SJCRH30 (cell line): ENCODE measurements around the gene KRT84. TPM values are rescaled to one million over a fixed set of nuclear protein-coding genes. Genes with fewer than 3 reads are reported as not detected.

ENCODE experiments used
- DNase-seq, 2 experiments: peaks; one replicate each; pipeline ENCODE4 v3.0.0-alpha.2; 2015 to 2020
- H3K27ac ChIP-seq: fragments of 250-450 bp; sonication (Bioruptor Pico); 2 replicates; pipeline ENCODE4 v1.5.1; 2020; ENCODE audit warnings: mild to moderate bottlenecking, moderate library complexity
- H3K27me3 ChIP-seq: fragments of 250-450 bp; sonication (Bioruptor Pico); 2 replicates; pipeline ENCODE4 v1.5.1; 2020; ENCODE audit warnings: mild to moderate bottlenecking, moderate library complexity
- H3K36me3 ChIP-seq: fragments of 250-450 bp; sonication (Bioruptor Pico); 2 replicates; pipeline ENCODE4 v1.5.1; 2020; ENCODE audit warnings: mild to moderate bottlenecking, moderate library complexity
- H3K4me1 ChIP-seq: fragments of 250-450 bp; sonication (Bioruptor Pico); 2 replicates; pipeline ENCODE4 v1.5.1; 2020; ENCODE audit warnings: mild to moderate bottlenecking, moderate library complexity
- H3K4me3 ChIP-seq: fragments of 250-450 bp; sonication (Bioruptor Pico); 2 replicates; pipeline ENCODE4 v1.5.1; 2020; ENCODE audit warnings: mild to moderate bottlenecking, moderate library complexity
- H3K9me3 ChIP-seq: fragments of 250-450 bp; sonication (Bioruptor Pico); replicated peaks from 2 replicates; pipeline ENCODE4 v1.5.1; 2020; ENCODE audit warnings: mild to moderate bottlenecking, moderate library complexity
- total RNA-seq: library from RNA; depleted of rRNA; stranded (reverse); fragments of >200 nt; shearing (Covaris generic); gene quantifications from 2 replicates; pipeline ENCODE4 v1.2.3, GENCODE V29; 2014; rRNA removed

The KRT84 gene
- total RNA-seq, result not detected in 2 replicates

GRCh38 chr12:52385226-52385702, at the start of gene KRT84:
Gene KRT84, minus strand, starts transcription at chr12:52385652. Its CDS starts 67 bp downstream, at chr12:52385585.
- no peak for DNase-seq
- Histone ChIP-seq H3K27me3 (peaks cover 6% of the 10 kb centered on the region; the same call in 1 of the 2 replicates), H3K4me3 (no peak within 1 kb of the TSS), H3K27ac (no peak within 1 kb of the TSS), H3K9me3 (no peaks in the 10 kb centered on the region), H3K4me1 (no peaks in the 10 kb centered on the region), H3K36me3 (no peaks in the 10 kb centered on the region)

GRCh38 chr12:52434760-52435530, 49.5 kb upstream of the KRT84 start:
- DNase-seq, result no peak
- H3K9me3 ChIP-seq, result no peaks in the 10 kb centered on the region
- no peaks in the 10 kb centered on the region for H3K4me1 ChIP-seq
- peaks cover 3% of the 10 kb centered on the region; the same call in 1 of the 2 replicates for H3K27me3 ChIP-seq
- no peak overlapping the region for H3K4me3 ChIP-seq
- H3K36me3 ChIP-seq, result no peaks in the 10 kb centered on the region
- H3K27ac ChIP-seq, result no peak overlapping the region

DNA sequence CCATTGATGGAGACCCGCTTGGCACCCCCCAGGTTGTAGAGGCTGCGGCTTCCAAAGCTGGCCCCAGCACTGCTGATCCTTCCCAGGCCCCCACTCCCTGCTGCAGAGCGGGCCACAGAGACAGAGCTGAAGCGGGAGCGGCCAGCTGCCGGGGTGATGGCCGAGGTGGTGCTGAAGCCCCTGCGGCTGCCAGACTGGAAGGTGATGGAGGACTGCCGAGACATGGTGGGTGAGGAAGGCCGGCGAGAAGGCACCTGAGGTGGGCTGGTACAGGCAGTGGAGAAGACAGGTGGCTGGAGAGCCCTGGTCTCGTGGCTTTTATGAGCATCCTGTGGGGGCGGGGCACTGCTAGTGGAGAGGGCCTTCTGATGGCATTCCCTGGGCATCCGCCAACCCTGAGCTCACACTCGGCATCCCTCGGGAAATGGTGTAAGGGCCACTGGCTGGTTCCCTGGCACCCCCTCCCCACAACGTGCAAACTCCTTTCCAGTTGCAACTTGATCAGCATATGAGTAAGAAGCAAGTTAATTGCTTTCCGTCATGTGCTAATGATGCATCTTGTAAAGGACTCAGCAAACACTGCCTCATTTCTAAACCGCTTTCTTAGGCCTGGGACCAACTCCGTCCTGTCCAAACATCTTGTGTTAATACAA, 48.8 kb upstream of the KRT84 start, which contains the start of gene KRT75:
TSS of gene KRT75 (minus strand) at position 291 of the 653 bp plus-strand sequence. CDS start at position 224, 67 bp downstream.
- Histone ChIP-seq H3K4me3 (no peak within 1 kb of the TSS), H3K27me3 (peaks cover 3% of the 10 kb centered on the region; the same call in 1 of the 2 replicates), H3K36me3 (no peaks in the 10 kb centered on the region), H3K27ac (no peak within 1 kb of the TSS), H3K4me1 (no peaks in the 10 kb centered on the region), H3K9me3 (no peaks in the 10 kb centered on the region)
- DNase-seq, result no peak

DNA sequence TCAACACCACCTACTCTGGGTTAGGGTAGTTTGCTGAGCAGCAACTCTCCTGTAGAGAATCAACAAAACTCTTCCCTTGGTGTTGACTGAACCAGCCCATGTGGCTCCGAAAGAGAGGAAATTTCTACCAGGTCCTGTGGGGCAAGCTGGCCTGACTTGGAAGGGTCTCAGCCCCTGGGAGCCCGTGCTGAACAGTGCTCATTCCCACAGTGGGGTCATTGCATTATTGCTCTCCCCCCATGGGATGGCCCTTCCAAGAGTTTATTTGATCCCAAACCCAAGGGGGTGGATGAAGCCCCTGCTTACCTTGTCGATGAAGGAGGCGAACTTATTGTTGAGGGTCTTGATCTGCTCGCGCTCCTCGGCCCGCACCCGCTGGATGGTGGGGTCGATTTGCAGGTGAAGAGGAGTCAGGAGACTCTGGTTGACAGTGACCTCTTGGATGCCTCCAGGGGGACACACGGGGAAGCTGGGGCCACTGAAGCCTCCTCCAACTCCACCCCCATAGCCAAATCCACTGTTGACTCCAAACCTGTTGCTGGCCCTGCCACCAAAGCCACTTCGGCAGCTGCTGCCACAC, 48.1 kb upstream of the KRT84 start:
- DNase-seq, result no peak
- H3K4me3 ChIP-seq, result no peak overlapping the region
- no peaks in the 10 kb centered on the region for H3K36me3 ChIP-seq
- no peaks in the 10 kb centered on the region for H3K4me1 ChIP-seq
- H3K9me3 ChIP-seq, result no peaks in the 10 kb centered on the region
- H3K27me3 ChIP-seq, result peaks cover 3% of the 10 kb centered on the region; the same call in 1 of the 2 replicates
- H3K27ac ChIP-seq, result no peak overlapping the region

DNA sequence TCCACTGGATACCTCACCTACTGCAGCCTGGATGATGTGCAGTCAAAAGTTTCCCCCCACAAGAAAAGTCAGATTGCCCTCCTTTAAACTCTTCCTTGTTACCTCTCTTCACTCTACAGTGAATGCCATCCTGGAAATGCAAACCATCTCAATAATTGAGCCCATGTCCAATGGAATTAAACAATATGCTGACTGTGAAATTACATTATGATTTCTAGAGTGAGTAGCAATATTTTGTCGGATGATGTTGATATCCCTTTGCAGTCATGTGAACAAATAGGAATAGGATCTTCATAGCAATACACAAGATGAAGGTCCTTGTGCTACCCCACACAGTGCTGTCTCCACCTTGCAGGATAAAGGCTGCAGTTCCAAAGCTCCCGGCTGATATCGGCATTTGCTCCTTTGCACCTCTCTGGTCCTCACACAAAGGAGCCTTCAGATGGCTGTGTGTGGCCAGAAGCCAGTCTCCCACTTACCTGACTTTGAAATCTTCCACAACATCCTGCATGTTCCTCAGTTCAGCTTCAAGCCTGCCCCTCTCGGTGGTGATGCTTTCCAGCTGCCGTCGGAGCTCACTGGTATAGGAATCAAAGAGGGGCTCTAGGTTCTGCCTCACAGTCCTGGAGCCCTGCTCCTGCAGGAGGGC, 47.2 kb upstream of the KRT84 start:
- H3K4me1 ChIP-seq, result no peaks in the 10 kb centered on the region
- no peaks in the 10 kb centered on the region for H3K36me3 ChIP-seq
- H3K9me3 ChIP-seq, result no peaks in the 10 kb centered on the region
- peaks cover 3% of the 10 kb centered on the region; the same call in 1 of the 2 replicates for H3K27me3 ChIP-seq
- H3K4me3 ChIP-seq, result no peak overlapping the region
- H3K27ac ChIP-seq, result no peak overlapping the region
- no peak for DNase-seq

DNA sequence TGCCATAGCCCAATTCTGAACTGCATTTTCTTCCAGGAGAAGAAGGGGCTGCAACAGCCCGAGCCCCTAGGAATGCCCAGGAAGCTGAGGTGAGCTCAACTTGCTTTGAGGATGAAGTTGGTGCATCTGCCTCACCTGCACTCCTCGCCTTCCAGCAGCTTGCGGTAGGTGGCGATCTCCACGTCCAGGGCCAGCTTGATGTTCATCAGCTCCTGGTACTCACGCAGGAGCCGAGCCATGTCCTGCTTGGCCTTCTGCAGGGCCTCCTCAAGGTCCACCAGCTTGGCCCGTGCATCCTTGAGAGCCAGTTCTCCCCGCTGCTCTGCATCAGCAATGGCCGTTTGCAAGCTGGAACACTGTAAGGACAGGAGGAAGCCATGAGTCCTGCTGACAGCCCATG, 42.7 kb upstream of the KRT84 start:
- Histone ChIP-seq H3K9me3 (no peaks in the 10 kb centered on the region; the same call in 1 of the 2 replicates), H3K36me3 (no peaks in the 10 kb centered on the region), H3K27me3 (peaks cover 4% of the 10 kb centered on the region; the same call in 1 of the 2 replicates), H3K4me3 (no peak overlapping the region), H3K4me1 (no peaks in the 10 kb centered on the region), H3K27ac (no peak overlapping the region)
- DNase-seq, result no peak

DNA sequence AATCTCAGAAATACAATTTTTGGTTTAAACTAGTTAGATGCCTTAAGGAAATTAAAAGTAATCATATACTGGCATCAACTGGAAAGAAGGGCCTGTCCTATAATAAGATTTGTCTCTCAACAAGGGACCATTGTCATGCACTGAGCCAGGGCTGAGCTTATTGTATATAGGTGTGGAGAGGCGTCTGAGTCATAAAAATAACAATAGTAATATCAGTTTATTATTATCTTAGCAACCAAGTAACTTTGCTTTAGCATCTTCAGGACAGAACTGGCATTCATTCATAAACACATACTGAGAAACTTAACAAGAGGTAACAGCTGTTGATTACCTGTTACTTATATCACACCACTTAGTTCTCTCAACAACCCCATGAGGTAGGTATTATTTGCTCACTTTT, 41.6 kb upstream of the KRT84 start:
- H3K27ac ChIP-seq, result no peak overlapping the region
- H3K4me1 ChIP-seq, result no peaks in the 10 kb centered on the region
- no peak for DNase-seq
- no peak overlapping the region for H3K4me3 ChIP-seq
- H3K9me3 ChIP-seq, result no peaks in the 10 kb centered on the region; the same call in 1 of the 2 replicates
- peaks cover 9% of the 10 kb centered on the region; the same call in 1 of the 2 replicates for H3K27me3 ChIP-seq
- no peaks in the 10 kb centered on the region for H3K36me3 ChIP-seq

DNA sequence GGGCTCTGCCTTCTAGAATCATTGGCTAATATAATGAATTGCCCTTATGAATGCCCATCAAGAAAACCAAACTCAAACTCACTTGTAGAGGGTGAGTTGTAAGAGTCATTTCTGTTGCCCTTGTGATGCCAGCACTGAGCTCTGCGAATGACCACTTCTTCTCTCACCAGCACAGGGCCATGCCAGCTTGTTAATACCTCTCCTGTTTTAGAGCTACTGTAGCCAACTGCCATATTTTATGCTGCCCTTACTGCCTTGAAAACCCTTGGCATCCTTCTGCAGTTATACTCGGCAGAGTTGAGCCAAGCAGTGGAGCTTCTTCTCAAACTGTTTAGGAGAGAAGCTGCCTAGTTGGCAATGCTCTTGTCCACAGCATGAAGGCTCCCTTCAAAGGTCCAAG, 40.6 kb upstream of the KRT84 start:
- Histone ChIP-seq H3K4me1 (no peaks in the 10 kb centered on the region), H3K4me3 (no peak overlapping the region)

DNA sequence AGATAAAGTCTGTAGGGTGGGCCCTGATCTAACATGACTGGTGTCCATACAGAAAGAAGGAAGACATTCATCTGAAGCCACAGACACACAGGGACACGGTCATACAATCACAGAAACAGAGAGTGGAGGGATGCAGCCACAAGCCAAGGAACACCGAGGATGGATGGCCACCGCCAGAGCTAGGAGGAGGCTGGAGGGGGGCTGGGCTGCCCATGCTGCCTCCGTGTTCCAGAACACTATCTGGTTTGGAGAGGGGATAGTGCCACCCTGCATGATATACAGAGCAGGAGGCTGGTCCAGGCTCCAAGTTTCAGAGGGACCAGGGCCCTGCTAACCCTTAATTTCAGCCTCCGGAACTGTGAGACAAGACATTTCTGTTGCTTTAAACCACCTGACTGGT, 40.0 kb upstream of the KRT84 start:
- Histone ChIP-seq H3K9me3 (no peaks in the 10 kb centered on the region; the same call in none of the 2 replicates), H3K27me3 (peaks cover 9% of the 10 kb centered on the region; the same call in 1 of the 2 replicates), H3K27ac (no peak overlapping the region), H3K36me3 (no peaks in the 10 kb centered on the region), H3K4me1 (no peaks in the 10 kb centered on the region), H3K4me3 (no peak overlapping the region)
- no peak for DNase-seq

More for the DNA sequence above, 40.6 kb upstream of the KRT84 start:
- no peaks in the 10 kb centered on the region for H3K36me3 ChIP-seq
- H3K9me3 ChIP-seq, result no peaks in the 10 kb centered on the region; the same call in 1 of the 2 replicates
- no peak overlapping the region for H3K27ac ChIP-seq
- H3K27me3 ChIP-seq, result peaks cover 9% of the 10 kb centered on the region; the same call in 1 of the 2 replicates
- no peak for DNase-seq

DNA sequence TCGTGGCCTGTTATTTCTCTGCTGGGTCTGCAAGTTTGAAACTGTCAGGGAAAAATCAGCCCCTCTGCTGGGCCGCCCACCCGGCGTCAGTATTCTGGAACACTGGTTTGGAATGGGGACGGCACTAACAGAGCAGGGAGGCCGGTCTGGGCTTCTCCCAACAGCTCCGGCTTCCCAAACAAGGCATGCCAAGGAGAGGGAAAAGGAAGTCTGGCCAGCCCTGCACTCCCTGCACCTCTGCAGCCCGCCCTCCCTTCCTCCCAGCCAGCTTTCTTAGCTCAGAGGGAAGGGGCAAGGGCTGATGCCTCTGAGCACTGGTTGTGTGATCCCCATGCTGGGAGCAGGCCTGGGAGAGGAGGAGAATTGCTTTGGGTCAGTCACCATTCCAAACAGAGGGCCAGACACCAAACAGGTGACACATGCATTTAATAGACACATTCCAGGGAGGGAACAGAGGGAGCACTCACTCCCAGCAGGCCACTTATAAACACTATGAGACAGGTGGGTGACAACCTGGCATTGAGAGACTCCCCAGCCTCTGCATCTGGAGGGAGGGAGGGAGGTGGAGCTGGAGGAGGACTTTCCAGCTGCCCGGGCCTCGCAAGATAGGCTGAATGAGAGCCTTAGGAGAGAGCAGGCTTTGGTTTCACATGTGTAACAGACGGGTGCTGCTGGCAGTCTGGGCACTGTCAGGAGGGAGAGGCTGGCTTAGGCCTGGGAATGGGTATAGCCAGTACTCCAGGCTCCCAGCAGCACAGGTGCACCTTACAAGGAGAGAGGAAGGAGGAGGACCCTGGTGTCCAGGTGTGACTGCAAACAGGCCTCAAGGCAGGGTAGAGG, 38.4 kb upstream of the KRT84 start:
- Histone ChIP-seq H3K27me3 (peaks cover 9% of the 10 kb centered on the region; the same call in 1 of the 2 replicates), H3K27ac (no peak overlapping the region), H3K4me1 (no peaks in the 10 kb centered on the region), H3K9me3 (no peaks in the 10 kb centered on the region; the same call in none of the 2 replicates), H3K4me3 (no peak overlapping the region), H3K36me3 (no peaks in the 10 kb centered on the region)
- no peak for DNase-seq

DNA sequence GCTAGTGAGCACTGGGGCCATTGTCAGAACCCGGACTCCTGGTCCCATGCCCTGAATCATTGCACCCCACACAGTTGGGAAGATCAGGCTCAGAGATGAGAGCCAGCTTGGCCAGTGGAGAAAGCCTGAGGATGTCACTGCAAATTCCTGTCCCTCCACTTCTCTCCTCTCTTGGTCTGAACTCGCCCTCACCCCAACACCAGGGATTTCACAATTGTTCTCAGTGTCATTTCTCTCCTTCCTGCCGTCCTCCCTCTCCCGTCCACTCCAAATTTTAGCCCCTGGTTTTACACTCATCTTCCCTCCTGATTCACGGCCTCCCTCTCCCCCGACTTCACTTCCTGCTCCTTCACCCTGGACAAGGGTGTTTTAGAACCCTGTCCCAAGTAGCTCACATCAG, 37.6 kb upstream of the KRT84 start:
- no peak for DNase-seq
- Histone ChIP-seq H3K36me3 (no peaks in the 10 kb centered on the region), H3K9me3 (no peaks in the 10 kb centered on the region; the same call in none of the 2 replicates), H3K27me3 (peaks cover 9% of the 10 kb centered on the region; the same call in 1 of the 2 replicates), H3K27ac (no peak overlapping the region), H3K4me3 (no peak overlapping the region), H3K4me1 (no peaks in the 10 kb centered on the region)

GRCh38 chr12:52419656-52420055, 34.2 kb upstream of the KRT84 start:
- DNase-seq, result no peak
- H3K27me3 ChIP-seq, result peaks cover 9% of the 10 kb centered on the region; the same call in 1 of the 2 replicates

DNA sequence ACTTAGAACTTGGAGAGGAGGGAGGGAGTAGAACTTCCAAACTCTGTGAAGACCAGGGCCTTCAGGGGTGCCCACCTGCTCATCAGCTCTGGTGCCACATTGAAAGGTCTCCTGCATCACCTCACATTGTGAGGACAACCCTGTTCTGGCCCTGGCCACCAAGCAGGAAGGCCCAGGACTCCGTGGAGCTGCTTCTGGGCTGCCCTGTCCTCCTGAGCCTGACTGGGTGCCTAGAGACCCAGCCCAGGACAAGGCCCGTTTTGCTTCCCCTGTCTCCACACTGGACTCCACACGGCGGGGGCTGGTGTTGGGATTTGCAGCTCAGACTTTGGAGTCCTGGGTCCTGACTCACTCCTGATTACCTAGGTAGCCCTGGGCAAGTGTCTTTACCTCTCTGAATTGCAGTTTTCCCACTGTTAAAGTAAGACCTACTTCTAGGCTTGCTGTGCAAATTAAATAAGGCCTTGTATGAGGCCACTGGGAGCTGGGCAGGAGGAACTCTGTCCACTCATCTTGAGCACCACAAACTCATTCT, 33.2 kb upstream of the KRT84 start:
- peaks cover 7% of the 10 kb centered on the region; the same call in 1 of the 2 replicates for H3K27me3 ChIP-seq
- no peaks in the 10 kb centered on the region for H3K36me3 ChIP-seq

More at GRCh38 chr12:52419656-52420055, 34.2 kb upstream of the KRT84 start:
- no peak overlapping the region for H3K27ac ChIP-seq
- H3K4me3 ChIP-seq, result no peak overlapping the region
- no peaks in the 10 kb centered on the region; the same call in 1 of the 2 replicates for H3K9me3 ChIP-seq
- H3K4me1 ChIP-seq, result no peaks in the 10 kb centered on the region
- no peaks in the 10 kb centered on the region for H3K36me3 ChIP-seq

More for the DNA sequence above, 33.2 kb upstream of the KRT84 start:
- Histone ChIP-seq H3K4me3 (no peak overlapping the region), H3K27ac (no peak overlapping the region), H3K4me1 (no peaks in the 10 kb centered on the region), H3K9me3 (no peaks in the 10 kb centered on the region; the same call in 1 of the 2 replicates)
- no peak for DNase-seq
